IMR-90 (cell line): ENCODE results near the gene HDDC3. TPM values are rescaled to one million over a fixed set of nuclear protein-coding genes. Genes with fewer than 3 reads are reported as not detected.

Source experiments
- ATAC-seq: fragments of 200-7000 bp; cut with Tn5 transposase; 2 replicates; pipeline ENCODE4 v1.9.1; 2020; ENCODE audit warnings: low read depth, mild to moderate bottlenecking, moderate library complexity
- BruUV-seq: library from RNA; stranded (reverse); fragments of 400-500 nt; replicated peaks from 2 replicates; lab custom pipeline; 2021; lab: Mats Ljungman, UMichigan
- CTCF ChIA-PET: fragments of 300-600 bp; formaldehyde crosslinking; extraction: SDS; loops from one replicate; lab custom pipeline; 2021; ENCODE audit warnings: antibody characterized with exemption; lab: Yijun Ruan, JAX
- POLR2A ChIA-PET: fragments of 300-600 bp; sonication (Branson Sonifier 250); formaldehyde crosslinking; loops from one replicate; lab custom pipeline; 2022; ENCODE audit warnings: antibody characterized with exemption; ENCODE audit not compliant: unreplicated experiment; lab: Charles Lee
- DNase-seq: peaks from one replicate; pipeline ENCODE4 v3.0.0; 2013
- H2AFZ ChIP-seq: replicated peaks from 2 replicates; pipeline ENCODE3; 2013; ENCODE audit warnings: low read length, mild to moderate bottlenecking; ENCODE audit not compliant: poor library complexity
- H2AK5ac ChIP-seq: 2 replicates; pipeline ENCODE4 v1.6.1; 2013; ENCODE audit warnings: low read depth, low read length, inconsistent platforms
- H2AK9ac ChIP-seq: replicated peaks from 2 replicates; pipeline ENCODE3; 2013; ENCODE audit warnings: mild to moderate bottlenecking, low read depth, low read length, moderate library complexity; ENCODE audit not compliant: poor library complexity
- H2BK120ac ChIP-seq: 2 replicates; pipeline ENCODE4 v1.6.1; 2013; ENCODE audit warnings: low read depth, low read length, inconsistent platforms
- H2BK15ac ChIP-seq: 3 replicates; pipeline ENCODE4 v1.6.1; 2013; ENCODE audit warnings: low read depth, low read length, inconsistent platforms
- H2BK20ac ChIP-seq: 2 replicates; pipeline ENCODE4 v1.6.1; 2013; ENCODE audit warnings: low read depth, mild to moderate bottlenecking, inconsistent platforms, low read length, moderate library complexity
- H2BK5ac ChIP-seq: 2 replicates; pipeline ENCODE4 v1.6.1; 2013; ENCODE audit warnings: mild to moderate bottlenecking, low read depth, low read length, inconsistent platforms; ENCODE audit not compliant: poor library complexity, severe bottlenecking
- H3K14ac ChIP-seq: replicated peaks from 2 replicates; pipeline ENCODE4 v1.6.1; 2013; ENCODE audit warnings: low read depth, low read length, inconsistent platforms
- H3K18ac ChIP-seq: 2 replicates; pipeline ENCODE4 v1.6.1; 2013; ENCODE audit warnings: low read depth, low read length, control low read depth
- H3K23ac ChIP-seq: 2 replicates; pipeline ENCODE4 v1.6.1; 2013; ENCODE audit warnings: low read depth, low read length, inconsistent platforms
- H3K27ac ChIP-seq: 2 replicates; pipeline ENCODE4 v1.5.1; 2013; ENCODE audit warnings: mild to moderate bottlenecking, control low read depth, low read length; ENCODE audit not compliant: insufficient read depth
- H3K27me3 ChIP-seq: 2 replicates; pipeline ENCODE4 v1.6.1; 2013; ENCODE audit warnings: low read length; ENCODE audit not compliant: control insufficient read depth, insufficient read depth
- H3K36me3 ChIP-seq: 2 replicates; pipeline ENCODE4 v1.6.1; 2013; ENCODE audit warnings: low read length, mixed read lengths; ENCODE audit not compliant: control insufficient read depth, insufficient read depth
- H3K4ac ChIP-seq: 2 replicates; pipeline ENCODE4 v1.6.1; 2013; ENCODE audit warnings: low read depth, low read length, inconsistent platforms
- H3K4me1 ChIP-seq: 2 replicates; pipeline ENCODE4 v1.6.1; 2013; ENCODE audit warnings: low read length, mixed read lengths; ENCODE audit not compliant: control insufficient read depth, insufficient read depth
- H3K4me2 ChIP-seq: 2 replicates; pipeline ENCODE4 v1.6.1; 2013; ENCODE audit warnings: low read depth, mild to moderate bottlenecking, control low read depth, low read length, moderate library complexity
- H3K4me3 ChIP-seq: 2 replicates; pipeline ENCODE4 v1.5.1; 2013; ENCODE audit warnings: low read depth, mild to moderate bottlenecking, control low read depth, low read length, moderate library complexity; ENCODE audit not compliant: insufficient read depth
- H3K56ac ChIP-seq: 2 replicates; pipeline ENCODE4 v1.6.1; 2013; ENCODE audit warnings: low read length, inconsistent platforms; ENCODE audit not compliant: insufficient read depth; ENCODE audit errors: extremely low read depth
- H3K79me1 ChIP-seq, 2 experiments: 2 replicates each; pipeline ENCODE4 v1.6.1; 2013; ENCODE audit warnings: low read length in 2 of 2, inconsistent platforms in 1 of 2, low read depth in 1 of 2
- H3K9ac ChIP-seq: 2 replicates; pipeline ENCODE4 v1.6.1; 2013; ENCODE audit warnings: low read depth, low read length, control low read depth
- H3K9me1 ChIP-seq: 2 replicates; pipeline ENCODE4 v1.6.1; 2013; ENCODE audit warnings: low read length, inconsistent platforms; ENCODE audit not compliant: insufficient read depth
- H3K9me3 ChIP-seq: 2 replicates; pipeline ENCODE4 v1.6.1; 2013; ENCODE audit warnings: low read length; ENCODE audit not compliant: control insufficient read depth, insufficient read depth
- H4K20me1 ChIP-seq: 2 replicates; pipeline ENCODE4 v1.6.1; 2013; ENCODE audit warnings: low read length, inconsistent platforms; ENCODE audit not compliant: insufficient read depth
- H4K5ac ChIP-seq: 2 replicates; pipeline ENCODE4 v1.6.1; 2013; ENCODE audit warnings: mild to moderate bottlenecking, low read depth, low read length, control low read depth
- H4K8ac ChIP-seq, 2 experiments: 2 replicates each; pipeline ENCODE4 v1.6.1; 2013; ENCODE audit warnings: low read depth in 2 of 2, low read length in 2 of 2, control low read depth in 1 of 2, inconsistent platforms in 1 of 2
- H4K91ac ChIP-seq: 2 replicates; pipeline ENCODE4 v1.6.1; 2013; ENCODE audit warnings: low read depth, low read length, inconsistent platforms; ENCODE audit not compliant: insufficient read depth
- BHLHE40 ChIP-seq: fragments of 150-350 bp; IDR thresholded peaks from 2 replicates; pipeline ENCODE4 v1.6.1; 2016; ENCODE audit warnings: mild to moderate bottlenecking, low read depth, low read length
- CEBPB ChIP-seq: IDR thresholded peaks from 2 replicates; pipeline ENCODE4 v1.6.1; 2012; ENCODE audit warnings: low read depth, low read length, improper control_type of control experiment
- CHD1 ChIP-seq: IDR thresholded peaks from 2 replicates; pipeline ENCODE4 v1.6.1; 2012; ENCODE audit warnings: low read depth, low read length, improper control_type of control experiment
- FOS ChIP-seq: fragments of 150-350 bp; IDR thresholded peaks from 2 replicates; pipeline ENCODE4 v1.6.1; 2016; ENCODE audit warnings: low read depth, low read length
- MAFK ChIP-seq: IDR thresholded peaks from 2 replicates; pipeline ENCODE4 v1.6.1; 2012; ENCODE audit warnings: low read depth, low read length, improper control_type of control experiment
- MAZ ChIP-seq: IDR thresholded peaks from 2 replicates; pipeline ENCODE4 v1.6.1; 2012; ENCODE audit warnings: low read depth, mild to moderate bottlenecking, low read length, improper control_type of control experiment, moderate library complexity, borderline replicate concordance
- MXI1 ChIP-seq: IDR thresholded peaks from 2 replicates; pipeline ENCODE4 v1.6.1; 2012; ENCODE audit warnings: low read depth, mild to moderate bottlenecking, low read length, moderate library complexity, borderline replicate concordance
- NFE2L2 ChIP-seq: fragments of 150-350 bp; IDR thresholded peaks from 2 replicates; pipeline ENCODE4 v1.6.1; 2016; ENCODE audit warnings: low read depth, mild to moderate bottlenecking, low read length
- POLR2A ChIP-seq: IDR thresholded peaks from 2 replicates; pipeline ENCODE4 v1.6.1; 2012; ENCODE audit warnings: mild to moderate bottlenecking, low read depth, low read length
- RAD21 ChIP-seq: IDR thresholded peaks from 2 replicates; pipeline ENCODE4 v1.6.1; 2012; ENCODE audit warnings: low read length, improper control_type of control experiment
- RCOR1 ChIP-seq: IDR thresholded peaks from 2 replicates; pipeline ENCODE4 v1.6.1; 2012; ENCODE audit warnings: mild to moderate bottlenecking, low read length, improper control_type of control experiment; ENCODE audit not compliant: insufficient replicate concordance
- RFX5 ChIP-seq: IDR thresholded peaks from 2 replicates; pipeline ENCODE4 v1.8.0; 2012; ENCODE audit warnings: low read depth, mild to moderate bottlenecking, low read length, moderate library complexity
- WGBS, 2 experiments: methylation state at CpG; one replicate each; pipeline versions ENCODE4 v1.1.5 to v1.1.7; 2013; ENCODE audit warnings: missing lambda C conversion rate in 2 of 2; ENCODE audit not compliant: insufficient read length in 1 of 2; ENCODE audit errors: extremely low coverage in 2 of 2; 5-methylcytosine and 5-hydroxymethylcytosine counted together
- dilution Hi-C: fragments of 300-500 bp; cut with HindIII; formaldehyde crosslinking; loops from one replicate; pipeline ENCODE4 v1.14.3; 2018; ENCODE audit warnings: low sequenced_read_pairs; ENCODE audit not compliant: unreplicated experiment
- in situ Hi-C: fragments of 300-500 bp; cut with MboI; formaldehyde crosslinking; loops from 3 replicates; pipeline ENCODE4 v1.14.3; 2019; ENCODE audit warnings: low sequenced_read_pairs, inconsistent platforms, mixed read lengths
- intact Hi-C: fragments of 100-400 bp; cut with micrococcal nuclease; formaldehyde crosslinking; loops from 2 replicates; pipeline ENCODE4 v1.10.0; 2022
- polyA plus RNA-seq, 3 experiments: library from polyadenylated mRNA; depleted of rRNA; stranded (reverse); fragments of >200 nt; gene quantifications; 2 replicates each; pipeline ENCODE4 v1.2.3, GENCODE V29; 2012; ENCODE audit warnings: low replicate concordance in 1 of 3
- total RNA-seq: library from RNA; depleted of rRNA; stranded (reverse); fragments of >200 nt; gene quantifications from 2 replicates; pipeline ENCODE4 v1.2.3, GENCODE V29; 2012
- TF ChIP-seq, protein P1 (sequence below): fragments of 150-350 bp; IDR thresholded peaks from 2 replicates; pipeline ENCODE4 v1.6.1; 2017; ENCODE audit warnings: mild to moderate bottlenecking, antibody characterized with exemption, low read length, low read depth
- TF ChIP-seq, protein P2 (sequence below): fragments of 150-350 bp; IDR thresholded peaks from 2 replicates; pipeline ENCODE4 v1.6.1; 2016; ENCODE audit warnings: low read depth, mild to moderate bottlenecking, low read length, moderate library complexity, borderline replicate concordance
- TF ChIP-seq, protein P3 (sequence below): conservative IDR thresholded peaks from 2 replicates; pipeline ENCODE4 v1.5.1; 2012; ENCODE audit warnings: mild to moderate bottlenecking, low read depth, low read length, improper control_type of control experiment

Gene HDDC3
- total and polyA plus RNA-seq, 2 of the 4 experiments (the other 2 are of a cell fraction), result 7.9 to 10.7 TPM

DNA sequence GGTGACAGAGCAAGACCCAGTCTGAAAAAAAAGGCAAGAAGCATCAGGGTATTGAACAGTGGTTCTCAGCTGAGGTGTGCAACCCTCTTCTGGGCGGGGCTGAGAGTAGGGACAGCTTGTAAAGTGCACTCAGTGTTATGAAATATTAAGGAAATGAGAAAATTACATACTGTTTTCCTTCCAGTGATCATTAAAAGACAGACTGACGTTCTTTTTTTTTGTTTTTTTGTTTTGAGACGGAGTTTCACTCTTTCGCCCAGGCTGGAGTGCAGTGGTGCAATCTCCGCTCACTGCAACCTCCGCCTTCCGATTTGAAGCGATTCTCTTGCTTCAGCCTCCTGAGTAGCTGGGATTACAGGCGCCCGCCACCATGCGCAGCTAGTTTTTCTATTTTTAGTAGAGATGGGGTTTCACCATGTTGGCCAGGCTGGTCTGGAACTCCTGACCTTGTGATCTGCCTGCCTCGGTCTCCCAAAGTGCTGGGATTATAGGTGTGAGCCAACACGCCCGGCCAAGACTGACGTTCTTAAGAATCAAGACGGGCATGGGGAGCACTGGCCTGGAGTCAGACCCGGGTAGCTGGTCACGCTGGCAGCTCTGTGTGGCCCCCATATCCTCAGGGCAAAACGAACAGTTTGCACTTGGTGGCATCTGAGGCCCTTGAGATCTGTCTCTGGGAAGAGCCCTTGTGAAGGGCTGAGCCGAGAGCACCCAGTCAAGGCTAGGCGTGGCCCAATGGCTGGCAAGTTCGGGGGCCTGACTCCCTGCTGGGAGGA lies 17.9 kb downstream of the HDDC3 start:
- no peak overlapping the region for H3K9ac ChIP-seq
- no peaks in the 10 kb centered on the region for H3K27me3 ChIP-seq
- peaks cover 48% of the 10 kb centered on the region for H3K36me3 ChIP-seq
- TF ChIP-seq MXI1 (no peak), BHLHE40 (no peak), MAZ (no peak), FOS (no peak), MAFK (no peak), NFE2L2 (no peak), CHD1 (no peak), RCOR1 (no peak), POLR2A (no peak), RFX5 (no peak), CEBPB (no peak), RAD21 (no peak)
- TF ChIP-seq, protein P1, sequence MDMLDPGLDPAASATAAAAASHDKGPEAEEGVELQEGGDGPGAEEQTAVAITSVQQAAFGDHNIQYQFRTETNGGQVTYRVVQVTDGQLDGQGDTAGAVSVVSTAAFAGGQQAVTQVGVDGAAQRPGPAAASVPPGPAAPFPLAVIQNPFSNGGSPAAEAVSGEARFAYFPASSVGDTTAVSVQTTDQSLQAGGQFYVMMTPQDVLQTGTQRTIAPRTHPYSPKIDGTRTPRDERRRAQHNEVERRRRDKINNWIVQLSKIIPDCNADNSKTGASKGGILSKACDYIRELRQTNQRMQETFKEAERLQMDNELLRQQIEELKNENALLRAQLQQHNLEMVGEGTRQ, result no peak
- TF ChIP-seq, protein P2, sequence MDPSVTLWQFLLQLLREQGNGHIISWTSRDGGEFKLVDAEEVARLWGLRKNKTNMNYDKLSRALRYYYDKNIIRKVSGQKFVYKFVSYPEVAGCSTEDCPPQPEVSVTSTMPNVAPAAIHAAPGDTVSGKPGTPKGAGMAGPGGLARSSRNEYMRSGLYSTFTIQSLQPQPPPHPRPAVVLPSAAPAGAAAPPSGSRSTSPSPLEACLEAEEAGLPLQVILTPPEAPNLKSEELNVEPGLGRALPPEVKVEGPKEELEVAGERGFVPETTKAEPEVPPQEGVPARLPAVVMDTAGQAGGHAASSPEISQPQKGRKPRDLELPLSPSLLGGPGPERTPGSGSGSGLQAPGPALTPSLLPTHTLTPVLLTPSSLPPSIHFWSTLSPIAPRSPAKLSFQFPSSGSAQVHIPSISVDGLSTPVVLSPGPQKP, result no peak
- TF ChIP-seq, protein P3, sequence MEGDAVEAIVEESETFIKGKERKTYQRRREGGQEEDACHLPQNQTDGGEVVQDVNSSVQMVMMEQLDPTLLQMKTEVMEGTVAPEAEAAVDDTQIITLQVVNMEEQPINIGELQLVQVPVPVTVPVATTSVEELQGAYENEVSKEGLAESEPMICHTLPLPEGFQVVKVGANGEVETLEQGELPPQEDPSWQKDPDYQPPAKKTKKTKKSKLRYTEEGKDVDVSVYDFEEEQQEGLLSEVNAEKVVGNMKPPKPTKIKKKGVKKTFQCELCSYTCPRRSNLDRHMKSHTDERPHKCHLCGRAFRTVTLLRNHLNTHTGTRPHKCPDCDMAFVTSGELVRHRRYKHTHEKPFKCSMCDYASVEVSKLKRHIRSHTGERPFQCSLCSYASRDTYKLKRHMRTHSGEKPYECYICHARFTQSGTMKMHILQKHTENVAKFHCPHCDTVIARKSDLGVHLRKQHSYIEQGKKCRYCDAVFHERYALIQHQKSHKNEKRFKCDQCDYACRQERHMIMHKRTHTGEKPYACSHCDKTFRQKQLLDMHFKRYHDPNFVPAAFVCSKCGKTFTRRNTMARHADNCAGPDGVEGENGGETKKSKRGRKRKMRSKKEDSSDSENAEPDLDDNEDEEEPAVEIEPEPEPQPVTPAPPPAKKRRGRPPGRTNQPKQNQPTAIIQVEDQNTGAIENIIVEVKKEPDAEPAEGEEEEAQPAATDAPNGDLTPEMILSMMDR, result no peak

More for the DNA sequence above, 17.9 kb downstream of the HDDC3 start:
- dilution Hi-C loops (no loop called here), in situ Hi-C loops (no loop called here), intact Hi-C loops (no loop called here)
- no peak overlapping the region for H2AFZ ChIP-seq
- BruUV-seq, result no TSS peak
- no peak overlapping the region for H2BK20ac ChIP-seq
- no peak overlapping the region for H3K4ac ChIP-seq
- no peak overlapping the region for H4K91ac ChIP-seq
- H3K27ac ChIP-seq, result no peak overlapping the region
- no peak overlapping the region for H3K23ac ChIP-seq
- H4K8ac ChIP-seq, result no peak overlapping the region
- ChIA-PET CTCF (no interaction called here), POLR2A (interaction anchor here (0.6 kb wide), 1 partner anchor 474 kb away, joined by 3 read pairs; no protein-coding TSS in a partner anchor)
- no peak overlapping the region for H2BK120ac ChIP-seq
- ATAC-seq, result no peak
- H3K4me2 ChIP-seq, result no peak overlapping the region
- no peaks in the 10 kb centered on the region for H3K79me1 ChIP-seq
- H3K18ac ChIP-seq, result no peak overlapping the region
- no peak for DNase-seq
- 92% methylated on average over 10 of the region's 22 CpGs; no CpG with 5 or more reads in 1 of the 2 experiments for WGBS, 2 experiments
- H2BK5ac ChIP-seq, result no peak overlapping the region
- no peaks in the 10 kb centered on the region for H3K9me3 ChIP-seq
- no peak overlapping the region for H2AK5ac ChIP-seq
- H4K5ac ChIP-seq, result no peak overlapping the region
- H3K9me1 ChIP-seq, result peaks cover 3% of the 10 kb centered on the region; the same call in 1 of the 2 replicates
- H3K14ac ChIP-seq, result no peak overlapping the region
- no peak overlapping the region for H3K4me3 ChIP-seq
- peak overlapping the region; percentile 42 for H2AK9ac ChIP-seq
- H3K56ac ChIP-seq, result no peak overlapping the region
- no peaks in the 10 kb centered on the region for H4K20me1 ChIP-seq
- no peak overlapping the region for H2BK15ac ChIP-seq
- H3K4me1 ChIP-seq, result peaks cover 10% of the 10 kb centered on the region; the same call in 1 of the 2 replicates
